ENCODE results near the gene TTC28. TPM values are rescaled to one million over a fixed set of nuclear protein-coding genes. Genes with fewer than 3 reads are reported as not detected.

TTC28 gene
- total RNA-seq (2022; extraction: Qiagen RNA extraction; ENCODE audit: low read depth): 2.5 to 3.8 TPM (median 3.5 TPM) in 5 replicates

DNA sequence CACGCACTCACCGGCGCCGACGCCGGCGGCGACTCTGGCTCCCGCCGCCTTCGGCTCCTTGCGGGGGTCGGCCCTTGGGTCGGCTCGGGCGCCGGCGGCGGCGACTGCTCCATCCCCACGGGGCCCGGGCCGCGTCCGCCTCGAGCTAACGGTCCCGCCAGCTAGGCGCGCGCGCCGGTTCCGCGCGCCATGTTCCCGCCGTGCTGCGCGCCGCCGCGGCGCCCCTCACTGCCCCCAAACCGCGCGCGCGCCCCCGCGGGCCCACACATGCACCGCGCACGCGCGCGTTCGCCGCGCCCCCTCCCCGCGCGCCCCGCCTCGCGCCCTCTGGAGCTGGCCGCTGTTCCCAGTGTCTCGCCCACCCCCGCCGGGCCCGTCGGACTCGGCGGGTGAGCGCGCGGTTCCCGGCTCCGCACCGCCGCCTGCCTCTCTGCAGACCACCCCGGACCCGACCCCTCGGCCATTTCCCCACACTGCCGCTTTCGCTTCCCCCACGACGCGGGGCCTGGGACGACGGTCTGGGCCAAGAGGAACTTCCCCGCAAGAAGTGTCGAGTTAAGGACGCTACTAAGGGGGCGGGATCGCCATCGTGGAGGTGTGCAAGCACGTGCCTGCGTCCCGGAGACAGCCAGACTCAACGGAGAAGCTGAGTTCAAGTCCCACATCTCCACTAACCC is at the start of gene TTC28:
Gene TTC28, minus strand, starts transcription at position 230 of the 677 bp plus-strand sequence. Its CDS starts 117 bp downstream, at position 113.

Other genes with a start within 250 kb of the TTC28 start
- 8.6 to 10.6 TPM (median 9.7 TPM) in 5 replicates for gene CHEK2, start 62.0 kb upstream of the TTC28 start, total RNA-seq (2022; extraction: Qiagen RNA extraction; ENCODE audit: low read depth)
- 9.2 to 12.3 TPM (median 11.4 TPM) in 5 replicates for gene HSCB, start 62.2 kb upstream of the TTC28 start, total RNA-seq (2022; extraction: Qiagen RNA extraction; ENCODE audit: low read depth)
- 6.5 to 12.4 TPM (median 11.0 TPM) in 5 replicates for gene CCDC117, start 92.9 kb upstream of the TTC28 start, total RNA-seq (2022; extraction: Qiagen RNA extraction; ENCODE audit: low read depth)
- 48.3 to 59.7 TPM (median 54.0 TPM) in 5 replicates for gene XBP1, start 120.7 kb upstream of the TTC28 start, total RNA-seq (2022; extraction: Qiagen RNA extraction; ENCODE audit: low read depth)
- 4.2 to 8.0 TPM (median 7.1 TPM) in 5 replicates for gene ZNRF3, start 203.7 kb upstream of the TTC28 start, total RNA-seq (2022; extraction: Qiagen RNA extraction; ENCODE audit: low read depth)